ENCODE results near the gene CX3CR1. TPM values are rescaled to one million over a fixed set of nuclear protein-coding genes. Genes with fewer than 3 reads are reported as not detected.

The CX3CR1 gene
- total RNA-seq, 1 donor from 2014 or later, result 0.26 TPM

- no peak for DNase-seq (ENCODE audit: low read depth, low spot score)
- Mint-ChIP-seq H3K27me3 (ENCODE audit: low read depth) (peaks cover 42% of the 10 kb centered on the region), H3K4me1 (no peaks in the 10 kb centered on the region), H3K4me3 (no peak overlapping the region), H3K36me3 (ENCODE audit: low read depth) (no peaks in the 10 kb centered on the region), H3K27ac (ENCODE audit: unreplicated experiment) (no peak overlapping the region), H3K9me3 (peaks cover 7% of the 10 kb centered on the region)
- no peak for TF ChIP-seq CTCF (conservative IDR thresholded peaks at IDR 0.05)
Observed at GRCh38 chr3:39226106-39226741, 53.6 kb downstream of the CX3CR1 start.

- H3K4me1 Mint-ChIP-seq, result no peaks in the 10 kb centered on the region
- H3K27ac Mint-ChIP-seq (ENCODE audit: unreplicated experiment), result no peak overlapping the region
Observed at GRCh38 chr3:39224288-39224687, 55.5 kb downstream of the CX3CR1 start.

GRCh38 chr3:39222939-39223338 lies 56.9 kb downstream of the CX3CR1 start:
- no peaks in the 10 kb centered on the region for H3K9me3 Mint-ChIP-seq

More at GRCh38 chr3:39224288-39224687, 55.5 kb downstream of the CX3CR1 start:
- H3K4me3 Mint-ChIP-seq, result no peak overlapping the region
- DNase-seq (ENCODE audit: low read depth, low spot score), result no peak
- TF ChIP-seq CTCF (conservative IDR thresholded peaks at IDR 0.05), result no peak
- peaks cover 42% of the 10 kb centered on the region for H3K27me3 Mint-ChIP-seq (ENCODE audit: low read depth)
- H3K36me3 Mint-ChIP-seq (ENCODE audit: low read depth), result no peaks in the 10 kb centered on the region
- H3K9me3 Mint-ChIP-seq, result no peaks in the 10 kb centered on the region

GRCh38 chr3:39222462-39222861 lies 57.4 kb downstream of the CX3CR1 start:
- H3K9me3 Mint-ChIP-seq, result no peaks in the 10 kb centered on the region
- peaks cover 42% of the 10 kb centered on the region for H3K27me3 Mint-ChIP-seq (ENCODE audit: low read depth)
- no peak overlapping the region for H3K4me3 Mint-ChIP-seq
- TF ChIP-seq CTCF (conservative IDR thresholded peaks at IDR 0.05), result no peak
- no peaks in the 10 kb centered on the region for H3K36me3 Mint-ChIP-seq (ENCODE audit: low read depth)
- no peaks in the 10 kb centered on the region for H3K4me1 Mint-ChIP-seq
- H3K27ac Mint-ChIP-seq (ENCODE audit: unreplicated experiment), result no peak overlapping the region
- no peak for DNase-seq (ENCODE audit: low read depth, low spot score)

More at GRCh38 chr3:39222939-39223338, 56.9 kb downstream of the CX3CR1 start:
- no peaks in the 10 kb centered on the region for H3K4me1 Mint-ChIP-seq
- TF ChIP-seq CTCF (conservative IDR thresholded peaks at IDR 0.05), result no peak
- DNase-seq (ENCODE audit: low read depth, low spot score), result no peak
- H3K27me3 Mint-ChIP-seq (ENCODE audit: low read depth), result peaks cover 42% of the 10 kb centered on the region
- H3K36me3 Mint-ChIP-seq (ENCODE audit: low read depth), result no peaks in the 10 kb centered on the region
- H3K4me3 Mint-ChIP-seq, result no peak overlapping the region
- no peak overlapping the region for H3K27ac Mint-ChIP-seq (ENCODE audit: unreplicated experiment)

- DNase-seq (ENCODE audit: low read depth, low spot score), result no peak
- Mint-ChIP-seq H3K4me3 (no peak overlapping the region), H3K27ac (ENCODE audit: unreplicated experiment) (no peak overlapping the region), H3K36me3 (ENCODE audit: low read depth) (no peaks in the 10 kb centered on the region), H3K27me3 (ENCODE audit: low read depth) (peaks cover 44% of the 10 kb centered on the region), H3K4me1 (no peaks in the 10 kb centered on the region), H3K9me3 (no peaks in the 10 kb centered on the region)
- TF ChIP-seq CTCF (conservative IDR thresholded peaks at IDR 0.05), result no peak
Observed at GRCh38 chr3:39221141-39221530, 58.7 kb downstream of the CX3CR1 start.
